ENCODE measurements around the gene GRK5.
"Not testable (repeated sequence)": the region's sequence is repeated elsewhere in the genome, so short reads cannot be mapped to it uniquely, and the experiment has no call there.

Gene GRK5

GRCh38 chr10:119447823-119448546, 240.6 kb downstream of the GRK5 start:
- DNase-seq = no peak

- no peak for DNase-seq
Observed at GRCh38 chr10:119448628-119449584, 241.5 kb downstream of the GRK5 start.

GRCh38 chr10:119449760-119450461, 242.5 kb downstream of the GRK5 start:
- DNase-seq = no peak

GRCh38 chr10:119450606-119451299, 243.4 kb downstream of the GRK5 start:
- DNase-seq = no peak

GRCh38 chr10:119451300-119451896, 244.0 kb downstream of the GRK5 start:
- DNase-seq = no peak

- no peak for DNase-seq
Observed at GRCh38 chr10:119452396-119452795, 245.0 kb downstream of the GRK5 start.

- DNase-seq = no peak
Observed at GRCh38 chr10:119453313-119453712, 245.9 kb downstream of the GRK5 start.

GRCh38 chr10:119454316-119454715, 246.9 kb downstream of the GRK5 start:
- no peak for DNase-seq

- DNase-seq = no peak
Observed at GRCh38 chr10:119454990-119455389, 247.6 kb downstream of the GRK5 start.

- no peak for DNase-seq
Observed at GRCh38 chr10:119455609-119456434, 248.5 kb downstream of the GRK5 start.

- no peak for DNase-seq
Observed at GRCh38 chr10:119456435-119456810, 249.1 kb downstream of the GRK5 start.

- no peak for DNase-seq
Observed at GRCh38 chr10:119457966-119458766, 250.8 kb downstream of the GRK5 start.

- no peak for DNase-seq
Observed at GRCh38 chr10:119459681-119460340, 252.4 kb downstream of the GRK5 start.

- no peak for DNase-seq
Observed at GRCh38 chr10:119460369-119461195, 253.2 kb downstream of the GRK5 start.

GRCh38 chr10:119461380-119461779, 254.0 kb downstream of the GRK5 start:
- DNase-seq = no peak

- DNase-seq = no peak
Observed at GRCh38 chr10:119461923-119462322, 254.6 kb downstream of the GRK5 start.

- no peak for DNase-seq
Observed at GRCh38 chr10:119462773-119463172, 255.4 kb downstream of the GRK5 start.

GRCh38 chr10:119463195-119463594, 255.8 kb downstream of the GRK5 start:
- DNase-seq = not testable (repeated sequence)

GRCh38 chr10:119465085-119465484, 257.7 kb downstream of the GRK5 start:
- DNase-seq = no peak
